T-cell (primary cell): ENCODE measurements around the gene AUH. TPM values are rescaled to one million over a fixed set of nuclear protein-coding genes. Genes with fewer than 3 reads are reported as not detected.
"Not testable (repeated sequence)": the region's sequence is repeated elsewhere in the genome, so short reads cannot be mapped to it uniquely, and the experiment has no call there.

Source experiments
- ATAC-seq, 4 experiments: fragments of 200-7000 bp in 3 of 4; fragments of 150-1000 bp in 1 of 4; cut with Tn5 transposase; replicated peaks in 1 of 4; 1 replicate in 3 of 4; 2 replicates in 1 of 4; pipeline ENCODE4 v1.10.0; 2021; ENCODE audit warnings: moderate library complexity in 3 of 4, mild to moderate bottlenecking in 2 of 4, moderate number of reproducible peaks in 1 of 4
- CTCF ChIA-PET, 2 donors: fragments of 300-600 bp; sonication (Branson Sonifier 250); formaldehyde crosslinking; loops; one replicate each; lab custom pipeline; 2022; ENCODE audit warnings: antibody characterized with exemption in 2 of 2; lab: Charles Lee
- POLR2A ChIA-PET, 2 donors: fragments of 300-600 bp; sonication (Branson Sonifier 250); formaldehyde crosslinking; loops; one replicate each; lab custom pipeline; 2022; ENCODE audit warnings: antibody characterized with exemption in 2 of 2; lab: Charles Lee
- DNase-seq, 35 experiments: peaks; one replicate each; pipeline versions ENCODE4 v3.0.0 to v3.0.0-alpha.2; 2013 to 2023
- H3K27ac ChIP-seq: one replicate; pipeline ENCODE4 v1.5.1; 2013; ENCODE audit warnings: low read length
- H3K27me3 ChIP-seq, 2 experiments: replicated peaks in 1 of 2; 1 replicate in 1 of 2; 2 replicates in 1 of 2; pipeline versions ENCODE4 v1.6.1 to v1.7.0; 2013; ENCODE audit warnings: low read length in 1 of 2, mixed read lengths in 1 of 2; ENCODE audit not compliant: control insufficient read depth in 2 of 2, insufficient read depth in 2 of 2; ENCODE audit errors: extremely low read depth in 1 of 2
- H3K36me3 ChIP-seq, 2 donors: 1 replicate in 1 of 2; 2 replicates in 1 of 2; pipeline versions ENCODE4 v1.6.1 to v1.7.0; 2013; ENCODE audit warnings: low read length in 1 of 2; ENCODE audit not compliant: control insufficient read depth in 2 of 2, insufficient read depth in 1 of 2; ENCODE audit errors: extremely low read depth in 1 of 2
- H3K4me1 ChIP-seq, 2 experiments: 1 replicate in 1 of 2; 2 replicates in 1 of 2; pipeline versions ENCODE4 v1.6.1 to v1.7.0; 2013; ENCODE audit warnings: low read length in 2 of 2, mixed read lengths in 1 of 2; ENCODE audit not compliant: insufficient read depth in 2 of 2, control insufficient read depth in 1 of 2; ENCODE audit errors: extremely low read depth in 1 of 2
- H3K4me3 ChIP-seq, 2 donors: 1 replicate in 1 of 2; 2 replicates in 1 of 2; pipeline versions ENCODE4 v1.5.1 to v1.7.0; 2013; ENCODE audit warnings: mild to moderate bottlenecking in 2 of 2, low read length in 1 of 2, moderate library complexity in 1 of 2; ENCODE audit not compliant: control insufficient read depth in 1 of 2; ENCODE audit errors: extremely low read depth in 1 of 2
- H3K9me3 ChIP-seq: 2 replicates; pipeline ENCODE4 v1.7.0; 2013
- H3K27ac Mint-ChIP-seq, 2 donors: one replicate each; pipeline ENCODE4 v1.8.0; 2020 to 2021; ENCODE audit warnings: mild to moderate bottlenecking in 2 of 2, mixed read lengths in 2 of 2
- H3K27me3 Mint-ChIP-seq, 2 donors: one replicate each; pipeline ENCODE4 v1.8.0; 2021 to 2022; ENCODE audit warnings: mixed read lengths in 2 of 2
- H3K36me3 Mint-ChIP-seq: one replicate; pipeline ENCODE4 v1.8.0; 2021; ENCODE audit warnings: mixed read lengths
- H3K4me1 Mint-ChIP-seq, 3 donors: one replicate each; pipeline ENCODE4 v1.8.0; 2020 to 2022; ENCODE audit warnings: mixed read lengths in 3 of 3, mild to moderate bottlenecking in 1 of 3
- H3K4me3 Mint-ChIP-seq, 3 donors: one replicate each; pipeline ENCODE4 v1.8.0; 2020 to 2022; ENCODE audit warnings: mild to moderate bottlenecking in 3 of 3, mixed read lengths in 3 of 3, moderate library complexity in 3 of 3
- H3K9me3 Mint-ChIP-seq, 3 donors: one replicate each; pipeline ENCODE4 v1.8.0; 2020 to 2022; ENCODE audit warnings: mixed read lengths in 3 of 3
- WGBS: methylation state at CpG from one replicate; pipeline ENCODE4 v1.1.5; 2013; ENCODE audit warnings: missing lambda C conversion rate; ENCODE audit not compliant: insufficient coverage; 5-methylcytosine and 5-hydroxymethylcytosine counted together
- total RNA-seq, 35 experiments: library from RNA in 6 of 35; stranded (reverse) in 6 of 35; fragments of 120-200 nt in 1 of 35; gene quantifications; one replicate each; pipeline versions ENCODE4 v1.2.1 to v1.2.4 and lab custom pipeline; 2013 to 2026

The AUH gene
- total RNA-seq, 5 donors from 2014 or later (not counting 1 experiment from before 2014, with no cell fraction given): 17.2 to 24.6 (median 21.6) TPM

GRCh38 chr9:91383577-91383976 lies 21.9 kb upstream of the AUH start:
- POLR2A ChIA-PET: no interaction called here
- H3K27ac ChIP-seq: no peak overlapping the region
- no peaks in the 10 kb centered on the region for H3K36me3 ChIP-seq
- no peaks in the 10 kb centered on the region for H3K27me3 ChIP-seq
- Mint-ChIP-seq H3K36me3 (no peaks in the 10 kb centered on the region), H3K27me3 (peaks cover 2 to 8% of the 10 kb centered on the region in 2 donors), H3K27ac (no peak overlapping the region), H3K4me1 (no peaks in the 10 kb centered on the region), H3K4me3 (no peak overlapping the region), H3K9me3 (no peaks in the 10 kb centered on the region)
- H3K4me3 ChIP-seq: no peak overlapping the region
- CTCF ChIA-PET: interaction anchor here in 1 of 2 donors (0.7 kb wide), 2 partner anchors 15 to 148 kb away, joined by 3 to 5 read pairs; no protein-coding TSS in a partner anchor
- DNase-seq (no peak), ATAC-seq (no peak)
- no peaks in the 10 kb centered on the region for H3K9me3 ChIP-seq
- H3K4me1 ChIP-seq: no peaks in the 10 kb centered on the region

- no CpG with 5 or more reads among the region's 4 CpGs for WGBS
- Histone ChIP-seq H3K4me1 (no peaks in the 10 kb centered on the region), H3K9me3 (no peaks in the 10 kb centered on the region), H3K36me3 (no peaks in the 10 kb centered on the region), H3K27me3 (no peaks in the 10 kb centered on the region), H3K4me3 (no peak overlapping the region), H3K27ac (no peak overlapping the region)
- POLR2A ChIA-PET: no interaction called here
- Mint-ChIP-seq H3K9me3 (peaks cover 0 to 4% (median 0%) of the 10 kb centered on the region in 3 donors), H3K36me3 (no peaks in the 10 kb centered on the region), H3K27me3 (peaks cover 2 to 8% of the 10 kb centered on the region in 2 donors), H3K4me1 (no peaks in the 10 kb centered on the region), H3K4me3 (no peak overlapping the region), H3K27ac (no peak overlapping the region)
- CTCF ChIA-PET: no interaction called here
- ATAC-seq (no peak), DNase-seq (no peak)
Measured at GRCh38 chr9:91382298-91382697, 20.6 kb upstream of the AUH start.

GRCh38 chr9:91379426-91379825 lies 17.7 kb upstream of the AUH start:
- peaks cover 0 to 3% of the 10 kb centered on the region in 2 experiments for H3K27me3 ChIP-seq
- no peaks in the 10 kb centered on the region for H3K4me1 ChIP-seq
- H3K9me3 Mint-ChIP-seq: peaks cover 0 to 4% (median 0%) of the 10 kb centered on the region in 3 donors
- H3K27me3 Mint-ChIP-seq: peaks cover 2 to 13% of the 10 kb centered on the region in 2 donors
- H3K4me3 ChIP-seq: no peak overlapping the region
- no peaks in the 10 kb centered on the region for H3K36me3 ChIP-seq
- WGBS: no CpG with 5 or more reads among the region's 3 CpGs
- ChIA-PET POLR2A (no interaction called here), CTCF (no interaction called here)
- no peak overlapping the region for H3K27ac ChIP-seq
- peaks cover 4% of the 10 kb centered on the region for H3K36me3 Mint-ChIP-seq
- no peak overlapping the region for H3K27ac Mint-ChIP-seq
- H3K4me3 Mint-ChIP-seq: no peak overlapping the region
- ATAC-seq (no peak), DNase-seq (no peak)
- peaks cover 0 to 3% (median 0%) of the 10 kb centered on the region in 3 donors for H3K4me1 Mint-ChIP-seq
- H3K9me3 ChIP-seq: no peaks in the 10 kb centered on the region

GRCh38 chr9:91378695-91379127 lies 17.0 kb upstream of the AUH start:
- H3K27me3 Mint-ChIP-seq: peaks cover 2 to 13% of the 10 kb centered on the region in 2 donors
- H3K4me1 ChIP-seq: no peaks in the 10 kb centered on the region
- no peak for ATAC-seq
- peaks cover 0 to 4% (median 0%) of the 10 kb centered on the region in 3 donors for H3K9me3 Mint-ChIP-seq
- no peaks in the 10 kb centered on the region for H3K36me3 ChIP-seq
- H3K4me3 ChIP-seq: no peak overlapping the region
- WGBS: 90% methylated on average over 1 of the region's 2 CpGs
- DNase-seq: no peak
- no peaks in the 10 kb centered on the region for H3K9me3 ChIP-seq
- CTCF ChIA-PET: no interaction called here
- no peak overlapping the region for H3K4me3 Mint-ChIP-seq
- H3K36me3 Mint-ChIP-seq: peaks cover 4% of the 10 kb centered on the region
- POLR2A ChIA-PET: no interaction called here
- H3K4me1 Mint-ChIP-seq: peaks cover 0 to 3% (median 0%) of the 10 kb centered on the region in 3 donors
- no peak overlapping the region for H3K27ac Mint-ChIP-seq
- no peak overlapping the region for H3K27ac ChIP-seq
- peaks cover 0 to 3% of the 10 kb centered on the region in 2 experiments for H3K27me3 ChIP-seq

DNA sequence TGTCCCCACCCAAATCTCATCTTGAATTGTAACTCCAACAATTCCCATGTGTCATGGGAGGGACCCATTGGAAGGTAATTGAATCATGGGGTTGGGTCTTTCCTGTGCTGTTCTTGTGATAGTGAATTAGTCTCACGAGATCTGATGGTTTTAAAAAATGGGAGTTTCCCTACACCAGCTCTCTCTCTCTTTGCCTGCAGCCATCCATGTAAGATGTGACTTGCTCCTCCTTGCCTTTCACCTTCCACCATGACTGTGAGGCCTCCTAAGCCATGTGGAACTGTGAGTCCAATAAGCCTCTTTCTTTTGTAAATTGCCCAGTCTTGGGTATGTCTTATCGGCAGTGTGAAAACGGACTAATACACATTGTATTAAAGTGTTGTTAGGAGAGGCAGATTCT lies 16.3 kb upstream of the AUH start:
- DNase-seq, H3K9me3 Mint-ChIP-seq, H3K4me1 Mint-ChIP-seq, H3K36me3 ChIP-seq, POLR2A ChIA-PET, H3K27ac Mint-ChIP-seq, ATAC-seq, CTCF ChIA-PET, H3K27ac ChIP-seq, H3K36me3 Mint-ChIP-seq, H3K9me3 ChIP-seq, H3K27me3 ChIP-seq, H3K4me3 ChIP-seq, H3K4me1 ChIP-seq, H3K4me3 Mint-ChIP-seq: not testable (repeated sequence)
- WGBS: no CpG with 5 or more reads among the region's 3 CpGs
- H3K27me3 Mint-ChIP-seq: peaks cover 2 to 13% of the 10 kb centered on the region in 2 donors

GRCh38 chr9:91376239-91376638 lies 14.5 kb upstream of the AUH start:
- Mint-ChIP-seq H3K9me3 (peaks cover 0 to 4% (median 0%) of the 10 kb centered on the region in 3 donors), H3K36me3 (peaks cover 4% of the 10 kb centered on the region), H3K4me3 (no peak overlapping the region), H3K4me1 (peaks cover 0 to 3% (median 0%) of the 10 kb centered on the region in 3 donors), H3K27ac (no peak overlapping the region), H3K27me3 (peaks cover 0 to 13% of the 10 kb centered on the region in 2 donors)
- no CpG with 5 or more reads among the region's 4 CpGs for WGBS
- peaks cover 0 to 3% of the 10 kb centered on the region in 2 experiments for H3K27me3 ChIP-seq
- no peaks in the 10 kb centered on the region for H3K9me3 ChIP-seq
- no peak overlapping the region for H3K4me3 ChIP-seq
- no peaks in the 10 kb centered on the region for H3K36me3 ChIP-seq
- ATAC-seq (no peak), DNase-seq (no peak)
- ChIA-PET POLR2A (no interaction called here), CTCF (no interaction called here)
- H3K27ac ChIP-seq: no peak overlapping the region
- H3K4me1 ChIP-seq: no peaks in the 10 kb centered on the region

- Mint-ChIP-seq H3K27ac (no peak overlapping the region), H3K4me1 (peaks cover 0 to 3% (median 0%) of the 10 kb centered on the region in 3 donors), H3K27me3 (peaks cover 0 to 9% of the 10 kb centered on the region in 2 donors), H3K4me3 (no peak overlapping the region), H3K9me3 (peaks cover 0 to 4% (median 0%) of the 10 kb centered on the region in 3 donors), H3K36me3 (peaks cover 4% of the 10 kb centered on the region)
- ATAC-seq (no peak), DNase-seq (no peak)
- Histone ChIP-seq H3K36me3 (no peaks in the 10 kb centered on the region), H3K4me3 (no peak overlapping the region), H3K9me3 (no peaks in the 10 kb centered on the region), H3K27me3 (peaks cover 0 to 5% of the 10 kb centered on the region in 2 experiments), H3K4me1 (no peaks in the 10 kb centered on the region), H3K27ac (no peak overlapping the region)
- POLR2A ChIA-PET: no interaction called here
- CTCF ChIA-PET: no interaction called here
- WGBS: no CpG with 5 or more reads among the region's 3 CpGs
Measured at GRCh38 chr9:91374939-91375338, 13.2 kb upstream of the AUH start.
